Astrocyte (in vitro differentiated cells and primary cell): ENCODE measurements around the gene ZBTB7C. TPM values are rescaled to one million over a fixed set of nuclear protein-coding genes. Genes with fewer than 3 reads are reported as not detected.

ENCODE experiments used
- DNase-seq: peaks from one replicate; pipeline ENCODE4 v3.0.0-alpha.2; 2010; ENCODE audit warnings: low read depth
- FAIRE-seq: peaks from 2 replicates; lab custom pipeline; 2011; peaks lifted over from hg19 to GRCh38; lab: Jason Lieb, UNC
- H2AFZ ChIP-seq: 2 replicates; pipeline ENCODE4 v1.6.0; 2012; ENCODE audit warnings: low read depth, low read length, inconsistent platforms
- H3K27ac ChIP-seq: 2 replicates; pipeline ENCODE4 v1.5.1; 2011; ENCODE audit warnings: low read depth, low read length, inconsistent platforms
- H3K27me3 ChIP-seq: 2 replicates; pipeline ENCODE4 v1.6.0; 2011; ENCODE audit warnings: low read length, inconsistent platforms; ENCODE audit not compliant: insufficient read depth
- H3K36me3 ChIP-seq: 2 replicates; pipeline ENCODE4 v1.5.1; 2011; ENCODE audit warnings: low read length, inconsistent platforms; ENCODE audit not compliant: insufficient read depth
- H3K4me1 ChIP-seq: 2 replicates; pipeline ENCODE4 v1.5.1; 2011; ENCODE audit warnings: low read length, inconsistent platforms; ENCODE audit not compliant: insufficient read depth
- H3K4me2 ChIP-seq: 2 replicates; pipeline ENCODE4 v1.6.0; 2012; ENCODE audit warnings: low read length, inconsistent platforms
- H3K4me3 ChIP-seq: 2 replicates; pipeline ENCODE4 v1.5.1; 2011; ENCODE audit warnings: low read depth, mild to moderate bottlenecking, low read length, inconsistent platforms; ENCODE audit not compliant: insufficient read depth
- H3K79me2 ChIP-seq: 2 replicates; pipeline ENCODE4 v1.6.0; 2012; ENCODE audit warnings: mild to moderate bottlenecking, low read length, inconsistent platforms; ENCODE audit not compliant: insufficient read depth
- H3K9ac ChIP-seq: 2 replicates; pipeline ENCODE4 v1.6.0; 2012; ENCODE audit warnings: mild to moderate bottlenecking, low read length, inconsistent platforms
- H3K9me3 ChIP-seq: 2 replicates; pipeline ENCODE4 v1.5.1; 2012; ENCODE audit warnings: low read depth, mild to moderate bottlenecking, low read length, inconsistent platforms; ENCODE audit not compliant: insufficient read depth
- H4K20me1 ChIP-seq: 2 replicates; pipeline ENCODE4 v1.6.0; 2012; ENCODE audit warnings: low read length, inconsistent platforms; ENCODE audit not compliant: insufficient read depth
- H3K27ac Mint-ChIP-seq: one replicate; pipeline ENCODE4 v1.8.0; 2021; ENCODE audit warnings: mild to moderate bottlenecking, mixed read lengths; ENCODE audit not compliant: unreplicated experiment
- H3K27me3 Mint-ChIP-seq: one replicate; pipeline ENCODE4 v1.8.0; 2021; ENCODE audit warnings: low read depth, mixed read lengths; ENCODE audit not compliant: unreplicated experiment
- H3K36me3 Mint-ChIP-seq: one replicate; pipeline ENCODE4 v1.8.0; 2021; ENCODE audit warnings: low read depth, mixed read lengths; ENCODE audit not compliant: unreplicated experiment
- H3K4me1 Mint-ChIP-seq: one replicate; pipeline ENCODE4 v1.8.0; 2021; ENCODE audit warnings: low read depth, mixed read lengths; ENCODE audit not compliant: unreplicated experiment
- H3K4me3 Mint-ChIP-seq: one replicate; pipeline ENCODE4 v1.8.0; 2021; ENCODE audit warnings: mild to moderate bottlenecking, moderate library complexity, mixed read lengths; ENCODE audit not compliant: unreplicated experiment
- H3K9me3 Mint-ChIP-seq: one replicate; pipeline ENCODE4 v1.8.0; 2021; ENCODE audit warnings: mild to moderate bottlenecking, mixed read lengths; ENCODE audit not compliant: unreplicated experiment
- CTCF ChIP-seq: IDR thresholded peaks from 2 replicates; pipeline ENCODE4 v1.5.1; 2011; ENCODE audit warnings: low read depth, mild to moderate bottlenecking, inconsistent platforms, low read length, moderate library complexity; ENCODE audit not compliant: insufficient read depth
- EZH2 ChIP-seq: IDR thresholded peaks from 2 replicates; pipeline ENCODE4 v1.6.1; 2012; ENCODE audit warnings: mild to moderate bottlenecking, low read length, inconsistent platforms; ENCODE audit not compliant: insufficient read depth
- total RNA-seq: library from RNA; stranded (reverse); gene quantifications from 2 replicates; pipeline ENCODE4 v1.2.1, GENCODE V29; 2021

Gene ZBTB7C
- total RNA-seq, 1 donor from 2014 or later: 1.0 TPM

- no peak overlapping the region for H3K27ac ChIP-seq
- H3K36me3 ChIP-seq: no peaks in the 10 kb centered on the region
- Mint-ChIP-seq H3K27me3 (peaks cover 31% of the 10 kb centered on the region), H3K9me3 (no peaks in the 10 kb centered on the region), H3K36me3 (no peaks in the 10 kb centered on the region), H3K27ac (no peak overlapping the region), H3K4me1 (peaks cover 13% of the 10 kb centered on the region), H3K4me3 (no peak overlapping the region)
- no peaks in the 10 kb centered on the region for H4K20me1 ChIP-seq
- H3K4me3 ChIP-seq: no peak overlapping the region
- H3K79me2 ChIP-seq: no peaks in the 10 kb centered on the region
- no peak for DNase-seq
- no peak overlapping the region for H2AFZ ChIP-seq
- no peak for FAIRE-seq
- H3K4me2 ChIP-seq: no peak overlapping the region
- H3K27me3 ChIP-seq: peaks cover 13% of the 10 kb centered on the region
- no peaks in the 10 kb centered on the region for H3K4me1 ChIP-seq
- TF ChIP-seq CTCF (no peak), EZH2 (no peak)
- no peak overlapping the region for H3K9ac ChIP-seq
- H3K9me3 ChIP-seq: no peaks in the 10 kb centered on the region
Observed at GRCh38 chr18:48358868-48359267, 50.3 kb downstream of the ZBTB7C start.

- H3K27ac Mint-ChIP-seq: no peak overlapping the region
- FAIRE-seq: no peak
- Histone ChIP-seq H3K9me3 (no peaks in the 10 kb centered on the region), H3K9ac (no peak overlapping the region), H3K4me1 (no peaks in the 10 kb centered on the region), H2AFZ (no peak overlapping the region), H3K36me3 (no peaks in the 10 kb centered on the region), H3K4me2 (no peak overlapping the region), H3K27me3 (peaks cover 27% of the 10 kb centered on the region), H3K79me2 (no peaks in the 10 kb centered on the region), H3K27ac (no peak overlapping the region), H3K4me3 (no peak overlapping the region), H4K20me1 (no peaks in the 10 kb centered on the region)
- DNase-seq: no peak
- peaks cover 41% of the 10 kb centered on the region for H3K27me3 Mint-ChIP-seq
- H3K4me3 Mint-ChIP-seq: no peak overlapping the region
- TF ChIP-seq CTCF (no peak), EZH2 (no peak)
- H3K9me3 Mint-ChIP-seq: peaks cover 2% of the 10 kb centered on the region
- peaks cover 11% of the 10 kb centered on the region for H3K4me1 Mint-ChIP-seq
- no peaks in the 10 kb centered on the region for H3K36me3 Mint-ChIP-seq
Observed at GRCh38 chr18:48356909-48357631, 52.1 kb downstream of the ZBTB7C start.

GRCh38 chr18:48356151-48356745, 52.9 kb downstream of the ZBTB7C start:
- Histone ChIP-seq H2AFZ (no peak overlapping the region), H3K36me3 (no peaks in the 10 kb centered on the region), H3K9me3 (no peaks in the 10 kb centered on the region), H3K4me1 (no peaks in the 10 kb centered on the region), H3K79me2 (no peaks in the 10 kb centered on the region), H3K27ac (no peak overlapping the region), H4K20me1 (no peaks in the 10 kb centered on the region), H3K4me3 (no peak overlapping the region), H3K27me3 (peaks cover 27% of the 10 kb centered on the region), H3K9ac (no peak overlapping the region), H3K4me2 (no peak overlapping the region)
- Mint-ChIP-seq H3K9me3 (peaks cover 2% of the 10 kb centered on the region), H3K4me3 (no peak overlapping the region), H3K4me1 (peaks cover 11% of the 10 kb centered on the region), H3K36me3 (peaks cover 2% of the 10 kb centered on the region), H3K27ac (no peak overlapping the region), H3K27me3 (peaks cover 40% of the 10 kb centered on the region)
- FAIRE-seq (no peak), DNase-seq (no peak)
- TF ChIP-seq EZH2 (no peak), CTCF (no peak)
